ENCODE results near the gene SOCS3. TPM values are rescaled to one million over a fixed set of nuclear protein-coding genes. Genes with fewer than 3 reads are reported as not detected.

SOCS3 gene
- total and polyA plus RNA-seq, 10 of the 15 experiments (the other 5 are each of a cell fraction or from before 2014, with no cell fraction given) = 0.05 to 3.9 (median 1.0) TPM

DNA sequence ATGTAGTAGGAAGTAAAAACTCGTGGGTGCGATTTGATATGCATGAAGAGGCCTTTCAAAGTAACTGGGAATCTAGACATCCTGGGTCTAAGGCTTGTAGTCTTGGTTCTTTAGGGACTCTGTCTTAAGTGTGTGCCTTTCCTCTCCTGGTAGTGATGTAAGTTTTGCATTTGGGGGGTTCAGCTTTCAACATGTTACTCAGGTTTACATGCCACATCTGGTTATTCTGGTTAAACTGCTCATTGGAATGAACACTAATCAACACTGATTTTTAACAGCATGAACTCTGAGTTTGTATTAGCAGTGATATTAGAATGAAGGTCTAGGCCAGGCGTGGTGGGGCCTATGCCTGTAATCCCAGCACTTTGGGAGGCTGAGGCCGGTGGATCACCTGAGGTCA is 33.7 kb upstream of the SOCS3 start:
- no TSS peak for BruUV-seq (replicated peaks)
- intact Hi-C loops (cut with micrococcal nuclease; ENCODE audit: unreplicated experiment) = no loop called here
- ChIA-PET RAD21 (ENCODE audit: unreplicated experiment) (no interaction called here), CTCF (interaction anchor here (1.2 kb wide), 1 partner anchor 8 kb away, joined by 3 read pairs; no protein-coding TSS in a partner anchor), SMC1A (ENCODE audit: uncharacterized antibody, unreplicated experiment) (no interaction called here), POLR2A (no interaction called here)
- peaks cover 21 to 32% of the 10 kb centered on the region in 2 experiments for H3K36me3 ChIP-seq (ENCODE audit: control insufficient read depth in 2 of 2, insufficient read depth in 2 of 2, low read length in 1 of 2)
- 76% methylated on average over 4 of the region's 4 CpGs for WGBS (ENCODE audit: insufficient coverage, insufficient replicate concordance, low lambda C conversion rate, missing lambda C conversion rate)
- H3K4me3 ChIP-seq = no peak overlapping the region
- no peaks in the 10 kb centered on the region for H3K27me3 ChIP-seq (replicated peaks in 1 of 2; ENCODE audit: control insufficient read depth in 2 of 2, insufficient read depth in 2 of 2, low read length in 1 of 2)
- no peaks in the 10 kb centered on the region for H3K9me3 ChIP-seq (replicated peaks; ENCODE audit: control insufficient read depth, insufficient read depth, low read length)
- no peak for TF ChIP-seq POLR2A (IDR thresholded peaks at IDR 0.05; ENCODE audit: low read depth, low read length)
- TF ChIP-seq, protein P1, sequence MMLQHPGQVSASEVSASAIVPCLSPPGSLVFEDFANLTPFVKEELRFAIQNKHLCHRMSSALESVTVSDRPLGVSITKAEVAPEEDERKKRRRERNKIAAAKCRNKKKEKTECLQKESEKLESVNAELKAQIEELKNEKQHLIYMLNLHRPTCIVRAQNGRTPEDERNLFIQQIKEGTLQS (IDR thresholded peaks at IDR 0.05; ENCODE audit: borderline replicate concordance, extremely low read depth, low read depth, low read length) = no peak
- no peak for TF ChIP-seq PML (IDR thresholded peaks at IDR 0.05; ENCODE audit: low read length)
- no peak for TF ChIP-seq LARP7 (IDR thresholded peaks at IDR 0.05)
- TF ChIP-seq SIN3A (IDR thresholded peaks at IDR 0.05; ENCODE audit: low read depth, low read length) = no peak
- no peak for TF ChIP-seq IRF4 (IDR thresholded peaks at IDR 0.05; ENCODE audit: low read depth, low read length)
- TF ChIP-seq TCF3 (IDR thresholded peaks at IDR 0.05; ENCODE audit: borderline replicate concordance, insufficient read depth, low read depth, low read length) = no peak
- FAIRE-seq (no peak), DNase-seq (ENCODE audit: low read depth, low spot score) (no peak), ATAC-seq (no peak)
- H3K9ac ChIP-seq (ENCODE audit: control insufficient read depth, insufficient read depth, low read length) = no peak overlapping the region
- no peak overlapping the region for H3K4me2 ChIP-seq (ENCODE audit: control insufficient read depth, insufficient read depth)
- H3K4me1 ChIP-seq (ENCODE audit: control insufficient read depth, insufficient read depth, low read length) = peaks cover 33% of the 10 kb centered on the region
- no peak overlapping the region for H2AFZ ChIP-seq (ENCODE audit: control insufficient read depth, low read depth, low read length)
- in situ Hi-C loops (cut with MboI) = no loop called here
- no peak overlapping the region for H3K27ac ChIP-seq (ENCODE audit: control insufficient read depth, insufficient read depth)
- no peaks in the 10 kb centered on the region; the same call in none of the 2 replicates for H4K20me1 ChIP-seq (ENCODE audit: control insufficient read depth, insufficient read depth)
- peaks cover 42% of the 10 kb centered on the region for H3K79me2 ChIP-seq (ENCODE audit: control insufficient read depth, insufficient read depth, low read length)

DNA sequence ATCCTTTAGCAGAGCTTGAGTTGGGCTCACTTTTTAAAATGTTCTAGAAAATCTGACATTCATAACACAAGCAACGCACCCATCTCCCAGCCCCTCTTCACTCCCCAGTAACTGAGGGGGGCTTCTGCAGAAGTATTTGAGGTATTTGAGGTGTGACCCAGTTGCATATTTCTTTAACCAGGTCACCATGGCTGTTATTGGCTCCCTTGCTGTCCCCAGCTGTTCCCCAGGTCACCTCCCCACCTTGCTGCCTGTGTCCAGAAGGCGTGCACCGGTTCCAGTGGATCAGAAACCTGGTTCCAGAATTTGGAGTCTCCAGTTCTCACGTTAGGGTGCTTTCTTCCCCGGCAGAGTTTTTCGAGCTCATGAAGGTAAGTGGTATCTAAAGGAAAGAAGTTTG is 32.4 kb upstream of the SOCS3 start:
- peaks cover 45% of the 10 kb centered on the region for H3K4me1 ChIP-seq (ENCODE audit: control insufficient read depth, insufficient read depth, low read length)
- peaks cover 18 to 24% of the 10 kb centered on the region in 2 experiments for H3K36me3 ChIP-seq (ENCODE audit: control insufficient read depth in 2 of 2, insufficient read depth in 2 of 2, low read length in 1 of 2)
- in situ Hi-C loops (cut with MboI) (no loop called here), intact Hi-C loops (cut with micrococcal nuclease; ENCODE audit: unreplicated experiment) (no loop called here)
- no peak overlapping the region for H3K27ac ChIP-seq (ENCODE audit: control insufficient read depth, insufficient read depth)
- H3K4me3 ChIP-seq = no peak overlapping the region
- no peak overlapping the region for H2AFZ ChIP-seq (ENCODE audit: control insufficient read depth, low read depth, low read length)
- SMC1A ChIA-PET (ENCODE audit: uncharacterized antibody, unreplicated experiment) = interaction anchor here (0.6 to 2.0 kb wide), 5 partner anchors 10 to 104 kb away, joined by 3 to 6 read pairs (median 4); no protein-coding TSS in a partner anchor
- H3K9me3 ChIP-seq (replicated peaks; ENCODE audit: control insufficient read depth, insufficient read depth, low read length) = no peaks in the 10 kb centered on the region
- ATAC-seq (no peak), DNase-seq (ENCODE audit: low read depth, low spot score) (no peak), FAIRE-seq (no peak)
- H3K4me2 ChIP-seq (ENCODE audit: control insufficient read depth, insufficient read depth) = no peak overlapping the region
- H3K9ac ChIP-seq (ENCODE audit: control insufficient read depth, insufficient read depth, low read length) = no peak overlapping the region
- RAD21 ChIA-PET (ENCODE audit: unreplicated experiment) = interaction anchor here (0.6 to 1.4 kb wide), 3 partner anchors 10 to 312 kb away, joined by 3 to 5 read pairs (median 4); no protein-coding TSS in a partner anchor
- 97% methylated on average over 6 of the region's 6 CpGs for WGBS (ENCODE audit: insufficient coverage, insufficient replicate concordance, low lambda C conversion rate, missing lambda C conversion rate)
- H3K27me3 ChIP-seq (replicated peaks in 1 of 2; ENCODE audit: control insufficient read depth in 2 of 2, insufficient read depth in 2 of 2, low read length in 1 of 2) = no peaks in the 10 kb centered on the region
- BruUV-seq (replicated peaks) = no TSS peak
- no peak for TF ChIP-seq EGR1 (IDR thresholded peaks at IDR 0.05; ENCODE audit: borderline replicate concordance in 1 of 2, low read depth in 2 of 2, low read length in 2 of 2)
- no peak for TF ChIP-seq RUNX3 (IDR thresholded peaks at IDR 0.05; ENCODE audit: low read length)
- TF ChIP-seq FOXM1 (IDR thresholded peaks at IDR 0.05; ENCODE audit: low read depth, low read length) = no peak
- TF ChIP-seq, protein P2, sequence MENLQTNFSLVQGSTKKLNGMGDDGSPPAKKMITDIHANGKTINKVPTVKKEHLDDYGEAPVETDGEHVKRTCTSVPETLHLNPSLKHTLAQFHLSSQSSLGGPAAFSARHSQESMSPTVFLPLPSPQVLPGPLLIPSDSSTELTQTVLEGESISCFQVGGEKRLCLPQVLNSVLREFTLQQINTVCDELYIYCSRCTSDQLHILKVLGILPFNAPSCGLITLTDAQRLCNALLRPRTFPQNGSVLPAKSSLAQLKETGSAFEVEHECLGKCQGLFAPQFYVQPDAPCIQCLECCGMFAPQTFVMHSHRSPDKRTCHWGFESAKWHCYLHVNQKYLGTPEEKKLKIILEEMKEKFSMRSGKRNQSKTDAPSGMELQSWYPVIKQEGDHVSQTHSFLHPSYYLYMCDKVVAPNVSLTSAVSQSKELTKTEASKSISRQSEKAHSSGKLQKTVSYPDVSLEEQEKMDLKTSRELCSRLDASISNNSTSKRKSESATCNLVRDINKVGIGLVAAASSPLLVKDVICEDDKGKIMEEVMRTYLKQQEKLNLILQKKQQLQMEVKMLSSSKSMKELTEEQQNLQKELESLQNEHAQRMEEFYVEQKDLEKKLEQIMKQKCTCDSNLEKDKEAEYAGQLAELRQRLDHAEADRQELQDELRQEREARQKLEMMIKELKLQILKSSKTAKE (IDR thresholded peaks at IDR 0.05; ENCODE audit: low read depth, poor library complexity, severe bottlenecking) = no peak
- no peak for TF ChIP-seq SRF (IDR thresholded peaks at IDR 0.05; ENCODE audit: low read depth in 2 of 2, low read length in 2 of 2)
- TF ChIP-seq, protein P3, sequence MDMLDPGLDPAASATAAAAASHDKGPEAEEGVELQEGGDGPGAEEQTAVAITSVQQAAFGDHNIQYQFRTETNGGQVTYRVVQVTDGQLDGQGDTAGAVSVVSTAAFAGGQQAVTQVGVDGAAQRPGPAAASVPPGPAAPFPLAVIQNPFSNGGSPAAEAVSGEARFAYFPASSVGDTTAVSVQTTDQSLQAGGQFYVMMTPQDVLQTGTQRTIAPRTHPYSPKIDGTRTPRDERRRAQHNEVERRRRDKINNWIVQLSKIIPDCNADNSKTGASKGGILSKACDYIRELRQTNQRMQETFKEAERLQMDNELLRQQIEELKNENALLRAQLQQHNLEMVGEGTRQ (IDR thresholded peaks at IDR 0.05; ENCODE audit: borderline replicate concordance, low read depth, low read length) = no peak
- TF ChIP-seq SUZ12 (IDR thresholded peaks at IDR 0.05; ENCODE audit: unreplicated experiment) = no peak
- TF ChIP-seq NR2F1 (conservative IDR thresholded peaks at IDR 0.05) = no peak
- TF ChIP-seq PAX8 (IDR thresholded peaks at IDR 0.05) = no peak
- H3K79me2 ChIP-seq (ENCODE audit: control insufficient read depth, insufficient read depth, low read length) = peaks cover 54% of the 10 kb centered on the region
- H4K20me1 ChIP-seq (ENCODE audit: control insufficient read depth, insufficient read depth) = no peaks in the 10 kb centered on the region; the same call in none of the 2 replicates
- POLR2A ChIA-PET = interaction anchor here (2.6 kb wide), 1 partner anchor 10 kb away, joined by 10 read pairs; no protein-coding TSS in a partner anchor
- CTCF ChIA-PET = interaction anchor here (1.0 to 3.0 kb wide), 4 partner anchors 9 to 31 kb away, joined by 3 to 14 read pairs (median 4); partner anchors contain the start of gene SOCS3
